Transverse colon (tissue), 4 donors: ENCODE results near the gene BMPER.

ENCODE experiments used
- POLR2A ChIP-seq: fragments of 450-650 bp; IDR thresholded peaks from one replicate; pipeline ENCODE4 v1.6.1; 2016; ENCODE audit warnings: antibody characterized with exemption, mild to moderate bottlenecking, moderate library complexity
- POLR2AphosphoS5 ChIP-seq, 3 donors: sonication (generic); formaldehyde crosslinking; IDR thresholded peaks; one replicate each; pipeline ENCODE4 v1.6.1; 2016; ENCODE audit warnings: antibody characterized with exemption in 3 of 3
- TF ChIP-seq, protein P1 (sequence below), 5 experiments: fragments of 200-600 bp in 3 of 5; fragments of 450-650 bp in 2 of 5; sonication (generic) in 3 of 5; IDR thresholded peaks; 1 replicate in 2 of 5; 2 replicates in 3 of 5; pipeline ENCODE4 v1.5.1; 2016 to 2017; ENCODE audit warnings: antibody characterized with exemption in 5 of 5, inconsistent platforms in 3 of 5, mild to moderate bottlenecking in 2 of 5, moderate library complexity in 1 of 5

DNA sequence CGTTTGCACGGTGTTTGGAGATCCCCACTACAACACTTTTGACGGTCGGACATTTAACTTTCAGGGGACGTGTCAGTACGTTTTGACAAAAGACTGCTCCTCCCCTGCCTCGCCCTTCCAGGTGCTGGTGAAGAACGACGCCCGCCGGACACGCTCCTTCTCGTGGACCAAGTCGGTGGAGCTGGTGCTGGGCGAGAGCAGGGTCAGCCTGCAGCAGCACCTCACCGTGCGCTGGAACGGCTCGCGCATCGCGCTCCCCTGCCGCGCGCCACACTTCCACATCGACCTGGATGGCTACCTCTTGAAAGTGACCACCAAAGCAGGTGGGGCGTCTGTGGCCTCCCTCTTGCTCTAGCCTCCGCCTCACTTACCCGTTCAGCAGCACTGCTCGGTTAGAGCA, 173.5 kb downstream of the BMPER start:
- TF ChIP-seq, protein P1, sequence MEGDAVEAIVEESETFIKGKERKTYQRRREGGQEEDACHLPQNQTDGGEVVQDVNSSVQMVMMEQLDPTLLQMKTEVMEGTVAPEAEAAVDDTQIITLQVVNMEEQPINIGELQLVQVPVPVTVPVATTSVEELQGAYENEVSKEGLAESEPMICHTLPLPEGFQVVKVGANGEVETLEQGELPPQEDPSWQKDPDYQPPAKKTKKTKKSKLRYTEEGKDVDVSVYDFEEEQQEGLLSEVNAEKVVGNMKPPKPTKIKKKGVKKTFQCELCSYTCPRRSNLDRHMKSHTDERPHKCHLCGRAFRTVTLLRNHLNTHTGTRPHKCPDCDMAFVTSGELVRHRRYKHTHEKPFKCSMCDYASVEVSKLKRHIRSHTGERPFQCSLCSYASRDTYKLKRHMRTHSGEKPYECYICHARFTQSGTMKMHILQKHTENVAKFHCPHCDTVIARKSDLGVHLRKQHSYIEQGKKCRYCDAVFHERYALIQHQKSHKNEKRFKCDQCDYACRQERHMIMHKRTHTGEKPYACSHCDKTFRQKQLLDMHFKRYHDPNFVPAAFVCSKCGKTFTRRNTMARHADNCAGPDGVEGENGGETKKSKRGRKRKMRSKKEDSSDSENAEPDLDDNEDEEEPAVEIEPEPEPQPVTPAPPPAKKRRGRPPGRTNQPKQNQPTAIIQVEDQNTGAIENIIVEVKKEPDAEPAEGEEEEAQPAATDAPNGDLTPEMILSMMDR (IDR thresholded peaks at IDR 0.05): no peak
- no peak for TF ChIP-seq POLR2A
- TF ChIP-seq POLR2AphosphoS5 (IDR thresholded peaks at IDR 0.05): no peak
